Testis (tissue), 3 donors: ENCODE measurements around the gene RSPO3. TPM values are rescaled to one million over a fixed set of nuclear protein-coding genes. Genes with fewer than 3 reads are reported as not detected.

Experiments
- DNase-seq: peaks from one replicate; pipeline ENCODE4 v3.0.0-alpha.2; 2019
- H3K27ac ChIP-seq, 2 donors: fragments of 200-600 bp; sonication (generic); one replicate each; pipeline ENCODE4 v1.5.1; 2019
- H3K27me3 ChIP-seq: fragments of 200-600 bp; sonication (generic); one replicate; pipeline ENCODE4 v1.5.1; 2019
- H3K36me3 ChIP-seq: fragments of 200-600 bp; sonication (generic); one replicate; pipeline ENCODE4 v1.5.1; 2017; ENCODE audit warnings: low read depth; ENCODE audit errors: missing control alignments
- H3K4me1 ChIP-seq: fragments of 200-600 bp; sonication (generic); one replicate; pipeline ENCODE4 v1.5.1; 2019
- H3K4me3 ChIP-seq, 2 donors: fragments of 200-600 bp; sonication (generic); one replicate each; pipeline ENCODE4 v1.5.1; 2017 to 2019
- H3K9me3 ChIP-seq: fragments of 200-600 bp; sonication (generic); one replicate; pipeline ENCODE4 v1.5.1; 2017
- CTCF ChIP-seq, 3 experiments: fragments of 450-650 bp in 2 of 3; fragments of 200-600 bp in 1 of 3; sonication (generic) in 1 of 3; IDR thresholded peaks; one replicate each; pipeline ENCODE4 v1.5.1; 2016 to 2019; ENCODE audit warnings: antibody characterized with exemption in 3 of 3, mild to moderate bottlenecking in 2 of 3, moderate library complexity in 1 of 3
- POLR2A ChIP-seq: fragments of 450-650 bp; IDR thresholded peaks from one replicate; pipeline ENCODE4 v1.6.1; 2017; ENCODE audit warnings: antibody characterized with exemption, mild to moderate bottlenecking, moderate library complexity
- WGBS, 2 donors: methylation state at CpG; one replicate each; pipeline ENCODE4 v1.1.5; 2018; 5-methylcytosine and 5-hydroxymethylcytosine counted together
- intact Hi-C: fragments of 100-400 bp; cut with DNase I; formaldehyde crosslinking; loops from one replicate; pipeline ENCODE4 v1.15.1; 2023; ENCODE audit warnings: low total_unique reads
- polyA plus RNA-seq: library from polyadenylated mRNA; stranded (reverse); fragments of 350-450 nt; fragmentation: Illumina TruSeq; extraction: RNeasy Lipid Tissue Mini Kit (QIAGEN cat#74804); gene quantifications from one replicate; pipeline ENCODE4 v1.2.3, GENCODE V29; 2014; ENCODE audit warnings: low read depth, low replicate concordance; ENCODE audit not compliant: insufficient read depth
- total RNA-seq, 2 donors: library from RNA; depleted of rRNA; stranded (reverse); fragments of >200 nt; gene quantifications; one replicate each; pipeline ENCODE4 v1.2.3, GENCODE V29; 2016

RSPO3 gene
- total and polyA plus RNA-seq, 3 donors from 2014 or later, result 0.06 to 6.6 (median 1.5) TPM

GRCh38 chr6:127164565-127164964 is 46.1 kb downstream of the RSPO3 start:
- H3K9me3 ChIP-seq, result no peaks in the 10 kb centered on the region
- TF ChIP-seq CTCF (IDR thresholded peaks at IDR 0.05), result no peak
- TF ChIP-seq POLR2A, result no peak
- H3K36me3 ChIP-seq, result no peaks in the 10 kb centered on the region
- H3K4me3 ChIP-seq, result no peak overlapping the region
- no peaks in the 10 kb centered on the region for H3K27me3 ChIP-seq
- WGBS, 2 donors, result 66 to 70% methylated on average over 2 of the region's 2 CpGs
- no peak overlapping the region for H3K27ac ChIP-seq
- no peaks in the 10 kb centered on the region for H3K4me1 ChIP-seq
- no peak for DNase-seq
- intact Hi-C loops, result no loop called here

GRCh38 chr6:127173156-127173940 is 54.9 kb downstream of the RSPO3 start:
- no peak for DNase-seq
- intact Hi-C loops, result no loop called here
- 70 to 71% methylated on average over 5 of the region's 5 CpGs for WGBS, 2 donors

GRCh38 chr6:127176146-127176545 is 57.7 kb downstream of the RSPO3 start:
- WGBS, 2 donors, result 61 to 70% methylated on average over 1 of the region's 1 CpG
- H3K27me3 ChIP-seq, result no peaks in the 10 kb centered on the region

More at GRCh38 chr6:127173156-127173940, 54.9 kb downstream of the RSPO3 start:
- H3K4me3 ChIP-seq, result no peak overlapping the region
- no peak overlapping the region for H3K27ac ChIP-seq
- H3K4me1 ChIP-seq, result no peaks in the 10 kb centered on the region
- no peaks in the 10 kb centered on the region for H3K36me3 ChIP-seq
- TF ChIP-seq POLR2A, result no peak
- TF ChIP-seq CTCF (IDR thresholded peaks at IDR 0.05), result no peak
- no peaks in the 10 kb centered on the region for H3K27me3 ChIP-seq
- H3K9me3 ChIP-seq, result no peaks in the 10 kb centered on the region

GRCh38 chr6:127177030-127177922 is 58.8 kb downstream of the RSPO3 start:
- 75 to 80% methylated on average over 4 of the region's 4 CpGs for WGBS, 2 donors
- Histone ChIP-seq H3K27ac (no peak overlapping the region), H3K4me1 (no peaks in the 10 kb centered on the region), H3K27me3 (no peaks in the 10 kb centered on the region), H3K4me3 (no peak overlapping the region), H3K36me3 (no peaks in the 10 kb centered on the region), H3K9me3 (no peaks in the 10 kb centered on the region)
- TF ChIP-seq POLR2A (no peak), CTCF (IDR thresholded peaks at IDR 0.05) (no peak)
- no peak for DNase-seq
- intact Hi-C loops, result no loop called here

More at GRCh38 chr6:127176146-127176545, 57.7 kb downstream of the RSPO3 start:
- Histone ChIP-seq H3K27ac (no peak overlapping the region), H3K36me3 (no peaks in the 10 kb centered on the region), H3K4me3 (no peak overlapping the region), H3K9me3 (no peaks in the 10 kb centered on the region), H3K4me1 (no peaks in the 10 kb centered on the region)
- no peak for DNase-seq
- no peak for TF ChIP-seq POLR2A
- TF ChIP-seq CTCF (IDR thresholded peaks at IDR 0.05), result no peak
- intact Hi-C loops, result no loop called here
